NCI-H1048 (cell line): Measurements from ENCODE around the gene TNFAIP2.

Experiments used
- DNase-seq: peaks from one replicate; lab custom pipeline; 2025; lab: John Stamatoyannopoulos, UW

TNFAIP2 gene

DNA sequence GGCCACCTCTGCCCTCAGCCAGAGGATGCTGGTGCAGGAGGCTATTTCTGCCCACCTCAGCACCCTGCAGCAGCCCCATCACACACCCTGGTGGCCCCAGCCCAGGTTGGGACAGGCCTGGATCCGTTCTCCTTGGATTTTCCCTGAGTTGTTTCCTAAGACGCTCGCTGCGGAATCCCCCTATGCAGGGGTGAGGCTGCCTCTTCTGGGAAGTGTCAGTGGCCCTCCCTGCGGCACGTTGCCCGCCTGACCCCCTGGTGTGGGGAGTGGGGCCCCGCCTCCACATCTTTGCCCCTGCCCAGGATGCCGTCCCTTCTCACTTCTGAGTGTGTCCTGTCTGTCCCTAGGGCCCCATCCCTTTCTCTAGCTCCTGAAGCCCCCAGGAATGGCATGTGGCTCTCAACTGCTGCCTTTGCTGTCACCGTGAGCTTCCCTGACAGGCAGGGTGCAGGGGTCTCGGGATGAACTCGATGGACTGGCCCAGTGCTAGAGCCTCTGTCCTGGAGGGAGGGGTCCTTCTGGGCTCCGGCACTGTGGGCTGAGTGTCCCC, 29.3 kb upstream of the TNFAIP2 start:
- no peak for DNase-seq

DNA sequence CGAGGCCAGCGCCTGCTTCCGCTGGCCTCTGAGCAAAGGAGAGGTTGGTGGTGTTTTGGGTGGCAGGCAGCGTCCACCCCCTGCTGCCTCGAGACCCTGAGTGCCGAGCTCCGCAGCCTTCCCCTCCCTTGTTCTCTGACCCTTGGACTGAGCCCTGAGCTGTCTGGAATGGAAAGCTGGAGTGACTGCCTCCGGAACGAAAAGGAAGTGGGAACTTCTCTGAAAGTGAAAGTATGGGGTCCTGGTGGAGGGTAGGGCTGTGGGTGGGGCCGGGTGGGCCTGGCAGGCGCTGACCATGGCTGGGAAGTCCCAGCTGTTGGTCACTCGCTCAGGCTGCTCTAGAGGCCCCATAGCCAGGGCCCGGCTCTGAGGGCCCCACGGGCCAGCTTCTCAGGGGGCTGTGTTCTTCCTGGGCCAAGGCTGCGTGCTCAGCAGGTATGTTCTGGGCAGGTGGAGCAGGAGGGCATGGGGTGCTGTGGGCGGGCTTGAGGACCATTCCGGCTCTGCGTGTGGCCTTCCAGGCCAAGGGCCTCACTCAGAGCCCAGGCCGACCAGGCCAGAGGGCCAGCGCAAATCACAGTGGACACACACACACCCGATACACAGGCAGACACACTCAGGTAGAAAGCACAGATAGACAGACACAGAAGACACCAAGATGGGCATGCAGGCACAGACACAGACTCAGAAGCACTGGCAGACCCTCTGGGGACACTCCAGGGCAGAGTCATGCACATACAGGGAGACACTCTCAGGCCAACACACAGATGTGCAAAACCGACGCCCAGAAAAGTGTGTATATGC, 28.7 kb upstream of the TNFAIP2 start, which contains the start of gene EXOC3L4:
EXOC3L4 (plus strand) TSS at position 320 of the 804 bp plus-strand sequence. CDS start 5,495 bp downstream, outside the sequence.
- DNase-seq: no peak

- DNase-seq: no peak
Measured at GRCh38 chr14:103095210-103095778, 28.0 kb upstream of the TNFAIP2 start.

GRCh38 chr14:103096387-103096786, 26.9 kb upstream of the TNFAIP2 start:
- DNase-seq: no peak

DNA sequence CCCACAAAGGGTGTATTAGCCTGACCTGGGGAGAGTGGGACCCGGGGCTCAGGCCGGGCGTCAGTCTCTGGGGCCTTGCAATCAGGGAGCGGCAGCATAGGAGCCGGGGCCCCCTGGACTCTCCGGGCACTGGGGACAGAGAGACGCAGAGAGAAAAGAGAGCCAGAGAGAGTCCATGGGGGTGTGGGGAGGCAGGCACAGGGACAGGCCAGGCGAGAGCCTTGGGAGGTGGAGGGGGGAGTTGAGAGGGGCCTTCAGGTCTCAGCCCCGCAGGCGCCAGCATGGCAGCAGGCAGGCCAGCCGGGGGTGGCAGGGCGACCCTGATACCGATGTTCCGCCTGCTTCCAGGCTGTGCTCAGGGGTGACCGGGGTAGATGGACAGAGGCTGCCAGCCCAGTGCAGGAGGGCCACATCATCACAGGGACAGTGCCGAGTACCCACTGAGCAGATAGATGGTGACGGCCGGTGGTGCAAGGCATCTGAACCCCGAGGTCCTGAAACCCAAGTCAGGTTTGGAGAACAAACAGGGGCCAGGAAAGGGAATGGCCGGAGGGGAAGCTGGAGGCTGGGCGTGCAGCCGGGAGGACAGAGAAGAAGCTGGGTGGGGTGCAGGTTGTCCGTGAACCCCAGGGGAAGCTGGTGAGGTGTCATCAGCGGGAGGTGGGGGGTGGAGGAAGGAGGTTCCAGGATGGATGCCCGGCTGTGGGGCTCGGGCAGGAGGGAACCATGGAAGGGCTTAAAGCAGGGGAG, 25.8 kb upstream of the TNFAIP2 start:
- DNase-seq: no peak

DNA sequence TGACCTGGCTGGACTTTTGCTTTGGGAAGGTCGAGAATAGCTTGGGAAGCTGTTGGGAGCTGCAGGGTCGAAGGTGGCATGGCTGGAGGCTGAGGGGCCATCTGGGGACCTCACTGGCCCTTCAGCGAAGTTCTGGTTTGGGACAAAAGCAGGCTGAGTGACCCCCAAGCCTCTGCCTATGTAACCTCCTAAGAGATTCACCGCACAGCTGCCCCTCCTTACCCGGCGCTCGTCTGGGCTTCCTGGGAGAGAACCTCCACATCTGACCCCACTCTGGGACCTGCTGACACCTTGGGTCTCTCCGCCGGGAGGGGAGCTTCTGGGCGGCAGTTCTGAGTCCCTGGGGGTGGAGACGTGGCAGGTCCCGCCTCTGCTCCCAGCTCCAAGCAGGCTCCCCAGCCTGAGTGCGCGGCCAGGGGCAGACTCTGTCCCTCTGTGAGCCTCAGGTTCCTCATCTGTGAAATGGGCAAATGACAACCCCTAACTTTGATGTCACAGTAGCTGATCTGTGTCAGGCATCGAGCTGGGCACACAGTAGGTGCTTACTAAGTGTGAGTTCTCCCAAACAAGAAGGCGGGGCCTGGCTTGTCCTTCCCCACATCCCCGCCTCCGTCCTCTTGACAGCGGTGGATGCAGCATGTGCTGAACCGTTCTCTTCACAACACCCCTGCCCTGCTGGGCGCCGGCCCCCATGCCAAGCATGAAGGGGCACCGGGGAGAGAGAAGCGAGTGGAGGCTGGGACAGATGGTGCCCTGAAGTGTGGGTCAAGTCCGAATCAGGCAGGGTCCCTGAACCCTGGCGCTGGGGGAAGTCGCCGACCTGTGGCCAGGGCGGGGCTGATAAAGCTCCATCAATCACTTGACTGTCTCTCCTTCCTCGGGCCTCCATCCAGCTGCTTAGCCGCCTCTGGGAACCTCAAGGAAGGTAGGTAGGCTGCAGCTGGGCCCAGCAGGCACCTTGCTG, 25.0 kb upstream of the TNFAIP2 start:
- DNase-seq: no peak

GRCh38 chr14:103099081-103099732, 24.1 kb upstream of the TNFAIP2 start:
- DNase-seq: no peak

GRCh38 chr14:103099733-103100280, 23.5 kb upstream of the TNFAIP2 start:
- no peak for DNase-seq

- no peak for DNase-seq
Measured at GRCh38 chr14:103100281-103101121, 22.8 kb upstream of the TNFAIP2 start.

DNA sequence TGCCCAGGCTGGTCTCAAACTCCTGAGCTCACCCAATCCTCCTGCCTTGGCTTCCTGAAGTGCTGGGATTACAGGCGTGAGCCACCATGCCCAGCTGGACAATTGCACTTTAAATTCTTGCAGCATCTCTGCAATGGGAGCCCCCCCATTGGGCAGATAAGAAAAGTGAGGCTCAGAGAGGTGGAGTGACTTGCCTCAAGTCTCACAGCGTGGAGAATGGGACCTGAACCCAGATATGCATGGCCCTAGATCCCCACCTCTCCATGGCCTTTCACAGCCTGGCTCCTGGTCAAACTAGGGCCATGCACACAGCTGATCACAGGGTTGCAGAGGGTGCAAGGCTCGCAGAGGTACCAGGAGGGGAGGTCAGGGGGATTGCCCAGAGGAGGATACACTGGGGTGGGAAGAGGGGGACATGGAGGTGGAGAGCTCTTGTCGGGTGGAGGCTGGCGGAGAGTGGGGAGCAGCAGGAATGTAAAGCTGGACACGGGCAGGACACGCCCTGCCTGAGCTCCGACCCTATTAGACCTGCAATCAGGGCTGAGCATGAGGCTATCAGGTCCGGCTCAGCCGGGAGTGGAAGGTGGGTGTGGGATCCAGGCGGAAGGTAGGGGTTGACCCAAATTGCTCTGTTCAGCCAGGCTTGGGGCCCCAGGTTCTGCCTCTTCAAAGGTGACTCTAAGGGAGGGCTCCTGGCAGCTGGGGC, 21.9 kb upstream of the TNFAIP2 start:
- no peak for DNase-seq

- no peak for DNase-seq
Measured at GRCh38 chr14:103101963-103102688, 21.1 kb upstream of the TNFAIP2 start.

DNA sequence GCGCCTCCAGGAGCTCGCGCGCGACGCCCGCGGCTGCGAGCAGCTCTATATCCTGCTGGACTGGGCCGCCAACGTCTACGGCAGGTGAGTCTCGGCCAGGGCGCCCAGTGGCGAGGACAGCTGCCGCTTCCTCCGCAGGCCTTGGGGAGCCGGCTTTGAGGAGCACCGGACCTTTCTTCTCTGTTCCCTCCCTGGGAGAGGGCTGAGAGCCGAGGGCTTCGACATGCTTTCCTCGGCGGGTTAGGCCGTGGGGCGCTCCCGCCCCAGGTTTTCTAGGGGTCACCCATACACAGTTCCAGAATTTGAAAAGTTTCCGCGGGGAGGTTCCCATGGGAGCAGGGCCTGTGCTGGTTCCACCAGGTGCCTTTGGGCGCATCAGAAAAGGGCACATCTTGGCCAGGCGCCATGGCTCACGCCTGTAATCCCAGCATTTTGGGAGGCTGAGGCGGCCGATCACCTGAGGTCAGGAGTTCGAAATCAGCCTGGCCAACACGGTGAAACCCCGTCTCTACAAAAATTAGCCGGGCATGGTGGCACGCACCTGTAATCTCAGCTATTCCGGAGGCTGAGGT, 20.5 kb upstream of the TNFAIP2 start:
- DNase-seq: no peak

DNA sequence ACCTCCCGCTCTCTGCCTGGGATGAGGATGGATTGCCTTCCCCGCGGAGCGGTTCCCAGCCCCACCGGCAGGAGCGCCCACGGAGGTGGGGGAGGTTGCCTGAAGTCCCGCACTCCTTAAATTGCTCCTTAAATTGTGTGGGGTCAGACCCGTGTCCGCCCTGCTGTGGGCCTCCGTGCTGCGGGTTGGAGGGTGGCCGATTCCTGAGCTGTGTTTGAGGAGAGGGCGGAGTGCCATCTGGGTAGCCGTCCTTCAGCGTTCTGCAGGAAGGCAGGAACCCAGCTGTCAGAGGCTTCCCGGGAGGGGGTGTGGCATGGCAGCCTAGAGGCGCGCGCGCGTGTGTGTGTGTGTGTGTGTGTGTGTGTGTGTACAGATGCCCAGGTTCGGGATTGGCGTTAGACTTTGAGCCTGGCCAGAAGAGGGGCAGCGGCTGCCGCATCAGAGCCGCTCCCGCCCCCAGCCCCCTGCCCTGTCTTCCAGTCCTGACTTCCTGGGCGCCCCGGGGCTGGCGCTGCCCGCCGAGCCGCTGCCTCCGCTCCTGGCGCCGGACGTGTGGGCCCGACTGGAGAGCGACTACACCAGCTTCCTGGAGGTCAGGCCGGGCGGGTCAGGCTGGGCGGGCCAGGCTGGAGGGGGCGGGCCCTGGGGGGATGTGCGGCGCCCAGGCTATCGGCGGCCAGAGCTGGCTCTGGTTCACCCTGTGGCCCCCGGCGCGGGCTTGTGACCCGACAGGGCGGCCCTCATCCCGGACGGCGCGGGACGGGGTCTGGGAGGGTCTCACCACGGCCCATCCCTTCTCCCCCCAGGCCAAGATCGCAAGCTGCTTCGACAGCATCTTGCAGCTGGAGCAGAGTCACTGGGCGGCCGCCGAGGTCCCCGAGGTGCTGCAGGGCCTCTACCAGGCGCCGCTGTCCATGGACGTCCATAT, 19.5 kb upstream of the TNFAIP2 start:
- DNase-seq: no peak

DNA sequence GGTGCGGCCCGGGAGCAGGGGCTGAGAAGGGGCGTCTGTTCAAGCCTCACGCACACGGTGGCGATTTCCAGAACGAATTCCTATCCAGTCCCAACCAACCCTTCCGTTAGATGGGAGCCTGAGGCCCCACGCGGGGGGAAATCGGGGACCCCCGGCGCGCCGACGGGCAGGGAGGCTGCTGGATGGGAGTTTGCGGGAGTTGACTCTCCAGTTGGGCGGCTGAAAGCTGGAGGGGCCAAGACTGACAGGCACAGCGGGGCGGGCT, 18.9 kb upstream of the TNFAIP2 start:
- DNase-seq: no peak

DNA sequence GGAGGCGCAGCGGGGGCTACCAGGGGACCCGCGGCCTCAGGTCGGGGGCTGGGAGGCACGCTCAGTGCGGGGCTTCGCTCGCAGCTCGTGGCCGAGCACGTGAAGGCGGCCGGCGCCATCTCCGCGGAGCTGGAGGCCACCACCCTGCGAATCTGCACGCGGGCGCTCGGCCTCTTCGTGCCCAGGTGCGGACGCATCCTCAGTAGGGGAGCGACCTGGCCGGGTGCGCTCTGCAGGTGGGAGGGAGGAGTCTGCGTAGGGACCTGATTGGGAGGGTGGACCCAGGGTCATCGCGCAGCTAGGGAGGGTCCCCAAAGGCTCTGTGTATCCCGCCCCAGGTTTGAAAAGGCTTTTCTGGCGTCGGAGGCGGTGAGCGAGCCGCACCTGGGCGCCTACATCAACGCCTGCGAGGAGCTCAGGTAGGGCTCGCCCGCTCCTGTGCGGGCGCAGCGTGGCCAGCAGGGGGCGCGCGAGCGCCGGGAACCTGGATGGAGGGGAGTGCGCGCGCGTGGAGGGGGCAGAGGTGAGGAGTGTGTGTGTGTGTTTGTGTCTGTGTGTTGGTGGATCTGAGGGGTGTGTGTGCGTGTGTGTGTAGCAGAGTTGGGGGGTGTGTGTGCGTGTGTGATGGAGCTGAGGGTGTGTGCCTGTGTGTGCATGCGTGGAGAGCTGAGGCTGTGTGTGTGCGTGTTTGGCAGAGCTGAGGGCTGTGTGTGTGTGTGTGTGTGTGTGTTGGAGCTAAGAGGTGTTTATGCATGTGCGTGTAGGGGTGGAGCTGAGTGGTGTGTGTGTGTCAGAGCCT, 18.4 kb upstream of the TNFAIP2 start:
- no peak for DNase-seq

DNA sequence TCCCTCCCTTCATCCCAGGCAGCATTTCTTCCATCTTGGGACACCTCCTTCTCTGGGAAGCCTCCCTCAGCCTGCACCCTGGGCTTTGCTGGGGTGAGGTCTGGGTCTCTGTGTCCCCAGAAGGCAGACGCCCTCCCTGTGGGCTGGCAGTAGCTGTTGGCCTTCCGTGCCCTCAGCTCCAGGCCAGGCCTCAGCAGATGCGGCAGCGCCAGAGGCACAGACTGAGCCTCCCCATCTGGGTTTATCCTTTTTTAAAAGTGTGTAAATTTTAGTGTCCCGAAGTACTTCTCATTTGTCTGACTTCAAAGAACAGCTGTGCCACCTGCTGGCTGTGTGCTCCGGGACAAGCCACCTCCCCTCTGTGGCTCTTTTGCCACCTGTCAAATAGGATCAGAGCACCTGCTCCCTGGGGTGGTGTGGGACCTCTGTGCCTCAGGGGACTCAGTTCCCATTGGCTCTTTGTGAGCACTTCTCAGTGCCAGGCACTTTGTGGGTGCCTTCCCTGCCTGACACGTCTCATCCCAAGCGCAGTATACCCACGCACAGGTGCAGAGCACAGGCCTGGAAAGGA, 17.6 kb upstream of the TNFAIP2 start:
- no peak for DNase-seq
